GM12878 (cell line): Measurements from ENCODE around the gene B3GNT4. TPM values are rescaled to one million over a fixed set of nuclear protein-coding genes. Genes with fewer than 3 reads are reported as not detected.

Source experiments
- ATAC-seq: fragments of 200-7000 bp; cut with Tn5 transposase; 3 replicates; pipeline ENCODE4 v1.9.1; 2020; ENCODE audit warnings: mild to moderate bottlenecking, moderate library complexity
- BruUV-seq: library from RNA; stranded (reverse); fragments of 400-500 nt; replicated peaks from 2 replicates; lab custom pipeline; 2021; lab: Mats Ljungman, UMichigan
- CTCF ChIA-PET: fragments of 300-600 bp; sonication (Branson Sonifier 250); formaldehyde crosslinking; extraction: SDS; loops from one replicate; lab custom pipeline; 2021; ENCODE audit warnings: inconsistent platforms; lab: Yijun Ruan, JAX
- POLR2A ChIA-PET: fragments of 350-600 bp; formaldehyde crosslinking; extraction: SDS; loops from one replicate; lab custom pipeline; 2021; ENCODE audit warnings: inconsistent platforms; lab: Charles Lee
- RAD21 ChIA-PET: fragments of 300-600 bp; sonication (Branson Sonifier 250); formaldehyde crosslinking; loops from one replicate; lab custom pipeline; 2023; ENCODE audit warnings: antibody characterized with exemption; ENCODE audit not compliant: unreplicated experiment; lab: Charles Lee
- SMC1A ChIA-PET: fragments of 300-600 bp; sonication (Branson Sonifier 250); formaldehyde crosslinking; loops from one replicate; lab custom pipeline; 2023; ENCODE audit not compliant: unreplicated experiment, uncharacterized antibody; lab: Charles Lee
- DNase-seq: peaks from one replicate; pipeline ENCODE4 v3.0.0-alpha.2; 2011; ENCODE audit warnings: low read depth, low spot score
- FAIRE-seq: peaks from 3 replicates; lab custom pipeline; 2011; peaks lifted over from hg19 to GRCh38; lab: Jason Lieb, UNC
- H2AFZ ChIP-seq: 2 replicates; pipeline ENCODE4 v1.6.0; 2011; ENCODE audit warnings: low read depth, low read length, control low read depth; ENCODE audit not compliant: control insufficient read depth
- H3K27ac ChIP-seq: 2 replicates; pipeline ENCODE4 v1.5.1; 2011; ENCODE audit warnings: control low read depth; ENCODE audit not compliant: control insufficient read depth, insufficient read depth
- H3K27me3 ChIP-seq, 2 experiments: replicated peaks in 1 of 2; 2 replicates each; pipeline versions ENCODE4 v1.6.0 to v1.6.1; 2011; ENCODE audit warnings: low read length in 1 of 2; ENCODE audit not compliant: control insufficient read depth in 2 of 2, insufficient read depth in 2 of 2
- H3K36me3 ChIP-seq, 2 experiments: 2 replicates each; pipeline ENCODE4 v1.5.1; 2011; ENCODE audit warnings: low read length in 1 of 2; ENCODE audit not compliant: control insufficient read depth in 2 of 2, insufficient read depth in 2 of 2
- H3K4me1 ChIP-seq: 2 replicates; pipeline ENCODE4 v1.6.1; 2011; ENCODE audit warnings: mild to moderate bottlenecking, low read length, moderate library complexity, mixed read lengths; ENCODE audit not compliant: control insufficient read depth, insufficient read depth
- H3K4me2 ChIP-seq: 2 replicates; pipeline ENCODE4 v1.6.0; 2011; ENCODE audit warnings: control low read depth; ENCODE audit not compliant: control insufficient read depth, insufficient read depth
- H3K4me3 ChIP-seq: fragments of 200-600 bp; sonication (generic); 2 replicates; pipeline ENCODE4 v1.5.1; 2016
- H3K79me2 ChIP-seq: 2 replicates; pipeline ENCODE4 v1.6.0; 2011; ENCODE audit warnings: low read length; ENCODE audit not compliant: control insufficient read depth, insufficient read depth
- H3K9ac ChIP-seq: 2 replicates; pipeline ENCODE4 v1.8.0; 2011; ENCODE audit warnings: low read length, control low read depth, mixed read lengths; ENCODE audit not compliant: control insufficient read depth, insufficient read depth
- H3K9me3 ChIP-seq: replicated peaks from 3 replicates; pipeline ENCODE4 v1.5.1; 2011; ENCODE audit warnings: mild to moderate bottlenecking, low read length; ENCODE audit not compliant: control insufficient read depth, insufficient read depth
- H4K20me1 ChIP-seq: 2 replicates; pipeline ENCODE4 v1.6.0; 2011; ENCODE audit not compliant: control insufficient read depth, insufficient read depth
- BCL11A ChIP-seq: IDR thresholded peaks from 2 replicates; pipeline ENCODE4 v1.6.1; 2011; ENCODE audit warnings: low read depth, low read length
- BMI1 ChIP-seq: fragments of 450-650 bp; IDR thresholded peaks from 2 replicates; pipeline ENCODE4 v1.6.1; 2016; ENCODE audit warnings: mild to moderate bottlenecking, moderate library complexity, borderline replicate concordance
- CREB1 ChIP-seq: IDR thresholded peaks from 2 replicates; pipeline ENCODE4 v1.6.1; 2012; ENCODE audit warnings: low read depth, mild to moderate bottlenecking, inconsistent platforms
- GABPA ChIP-seq: IDR thresholded peaks from 2 replicates; pipeline ENCODE4 v1.6.1; 2014; ENCODE audit warnings: antibody characterized with exemption, low read depth, mild to moderate bottlenecking, inconsistent platforms
- NFIC ChIP-seq: IDR thresholded peaks from 2 replicates; pipeline ENCODE4 v1.6.1; 2012; ENCODE audit warnings: low read depth, mild to moderate bottlenecking, inconsistent platforms, low read length, moderate library complexity
- NKRF ChIP-seq: fragments of 450-650 bp; conservative IDR thresholded peaks from 2 replicates; pipeline ENCODE4 v1.6.1; 2017; ENCODE audit warnings: mild to moderate bottlenecking, moderate library complexity
- RAD21 ChIP-seq: IDR thresholded peaks from 2 replicates; pipeline ENCODE4 v1.6.1; 2011; ENCODE audit warnings: mild to moderate bottlenecking, low read depth, low read length, moderate library complexity; ENCODE audit not compliant: insufficient read depth
- RAD51 ChIP-seq: fragments of 450-650 bp; IDR thresholded peaks from 2 replicates; pipeline ENCODE4 v1.6.1; 2016; ENCODE audit warnings: moderate library complexity, mild to moderate bottlenecking, inconsistent platforms
- ZNF217 ChIP-seq: fragments of 450-650 bp; IDR thresholded peaks from 2 replicates; pipeline ENCODE4 v1.6.1; 2017; ENCODE audit warnings: antibody characterized with exemption, mild to moderate bottlenecking
- WGBS: methylation state at CpG from one replicate; pipeline ENCODE4 v1.1.6; 2016; ENCODE audit warnings: low lambda C conversion rate; ENCODE audit not compliant: insufficient replicate concordance, insufficient coverage; ENCODE audit errors: missing lambda C conversion rate; 5-methylcytosine and 5-hydroxymethylcytosine counted together
- in situ Hi-C: fragments of 300-500 bp; cut with MboI; formaldehyde crosslinking; loops from 9 replicates; pipeline ENCODE4 v1.14.3; 2018; ENCODE audit warnings: mixed read lengths
- intact Hi-C: fragments of 100-400 bp; cut with micrococcal nuclease; formaldehyde crosslinking; loops from one replicate; pipeline ENCODE4 v1.14.2; 2022; ENCODE audit not compliant: unreplicated experiment
- polyA plus RNA-seq, 11 experiments: library from polyadenylated mRNA; depleted of rRNA in 4 of 11; unstranded in 6 of 11; stranded (reverse) in 5 of 11; fragments of >200 nt; fragmentation: Nextera tagmentation in 4 of 11; fragmentation: Illumina TruSeq in 1 of 11; extraction: Ambion mirVana in 4 of 11; extraction: Trizol in 1 of 11; gene quantifications; 1 replicate in 1 of 11; 2 replicates in 10 of 11; pipeline versions ENCODE4 v1.2.1 to v1.2.3, GENCODE V29; 2011 to 2016; ENCODE audit warnings: inconsistent platforms in 2 of 11, missing spikeins in 2 of 11, low read depth in 1 of 11
- total RNA-seq, 4 experiments: library from RNA; depleted of rRNA in 3 of 4; stranded (reverse); fragments of >200 nt in 3 of 4; fragmentation: Illumina TruSeq in 1 of 4; extraction: Trizol in 1 of 4; gene quantifications; 2 replicates each; pipeline versions ENCODE4 v1.2.1 to v1.2.3, GENCODE V29; 2013 to 2021
- TF ChIP-seq, protein P1 (sequence below): IDR thresholded peaks from 2 replicates; pipeline ENCODE4 v1.6.1; 2012; ENCODE audit warnings: low read length, inconsistent platforms
- TF ChIP-seq, protein P2 (sequence below): IDR thresholded peaks from 2 replicates; pipeline ENCODE4 v1.6.1; 2011; ENCODE audit warnings: low read depth, mild to moderate bottlenecking, low read length, moderate library complexity, borderline replicate concordance; ENCODE audit errors: extremely low read depth
- TF ChIP-seq, protein P3 (sequence below), 3 experiments: IDR thresholded peaks in 2 of 3; conservative IDR thresholded peaks in 1 of 3; 2 replicates each; pipeline ENCODE4 v1.5.1; 2011; ENCODE audit warnings: low read depth in 3 of 3, low read length in 3 of 3, mild to moderate bottlenecking in 3 of 3, control low read depth in 2 of 3, moderate library complexity in 2 of 3, inconsistent platforms in 1 of 3, mixed read lengths in 1 of 3; ENCODE audit not compliant: control insufficient read depth in 2 of 3, insufficient read depth in 1 of 3; ENCODE audit errors: extremely low read depth in 1 of 3
- TF ChIP-seq, protein P4 (sequence below): fragments of 450-650 bp; IDR thresholded peaks from 2 replicates; pipeline ENCODE4 v1.6.1; 2017; ENCODE audit warnings: low read depth, mild to moderate bottlenecking, moderate library complexity

The B3GNT4 gene
- total and polyA plus RNA-seq, 10 of the 15 experiments (the other 5 are each of a cell fraction or from before 2014, with no cell fraction given), result 0.04 to 0.95 (median 0.88) TPM; not detected in 7

- TF ChIP-seq, protein P1, sequence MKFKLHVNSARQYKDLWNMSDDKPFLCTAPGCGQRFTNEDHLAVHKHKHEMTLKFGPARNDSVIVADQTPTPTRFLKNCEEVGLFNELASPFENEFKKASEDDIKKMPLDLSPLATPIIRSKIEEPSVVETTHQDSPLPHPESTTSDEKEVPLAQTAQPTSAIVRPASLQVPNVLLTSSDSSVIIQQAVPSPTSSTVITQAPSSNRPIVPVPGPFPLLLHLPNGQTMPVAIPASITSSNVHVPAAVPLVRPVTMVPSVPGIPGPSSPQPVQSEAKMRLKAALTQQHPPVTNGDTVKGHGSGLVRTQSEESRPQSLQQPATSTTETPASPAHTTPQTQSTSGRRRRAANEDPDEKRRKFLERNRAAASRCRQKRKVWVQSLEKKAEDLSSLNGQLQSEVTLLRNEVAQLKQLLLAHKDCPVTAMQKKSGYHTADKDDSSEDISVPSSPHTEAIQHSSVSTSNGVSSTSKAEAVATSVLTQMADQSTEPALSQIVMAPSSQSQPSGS, result no peak
- TF ChIP-seq BCL11A (no peak), NKRF (no peak), CREB1 (no peak), BMI1 (no peak), ZNF217 (no peak), GABPA (no peak), RAD21 (no peak), NFIC (no peak), RAD51 (no peak)
- TF ChIP-seq, protein P2, sequence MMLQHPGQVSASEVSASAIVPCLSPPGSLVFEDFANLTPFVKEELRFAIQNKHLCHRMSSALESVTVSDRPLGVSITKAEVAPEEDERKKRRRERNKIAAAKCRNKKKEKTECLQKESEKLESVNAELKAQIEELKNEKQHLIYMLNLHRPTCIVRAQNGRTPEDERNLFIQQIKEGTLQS, result no peak
- TF ChIP-seq, protein P3, sequence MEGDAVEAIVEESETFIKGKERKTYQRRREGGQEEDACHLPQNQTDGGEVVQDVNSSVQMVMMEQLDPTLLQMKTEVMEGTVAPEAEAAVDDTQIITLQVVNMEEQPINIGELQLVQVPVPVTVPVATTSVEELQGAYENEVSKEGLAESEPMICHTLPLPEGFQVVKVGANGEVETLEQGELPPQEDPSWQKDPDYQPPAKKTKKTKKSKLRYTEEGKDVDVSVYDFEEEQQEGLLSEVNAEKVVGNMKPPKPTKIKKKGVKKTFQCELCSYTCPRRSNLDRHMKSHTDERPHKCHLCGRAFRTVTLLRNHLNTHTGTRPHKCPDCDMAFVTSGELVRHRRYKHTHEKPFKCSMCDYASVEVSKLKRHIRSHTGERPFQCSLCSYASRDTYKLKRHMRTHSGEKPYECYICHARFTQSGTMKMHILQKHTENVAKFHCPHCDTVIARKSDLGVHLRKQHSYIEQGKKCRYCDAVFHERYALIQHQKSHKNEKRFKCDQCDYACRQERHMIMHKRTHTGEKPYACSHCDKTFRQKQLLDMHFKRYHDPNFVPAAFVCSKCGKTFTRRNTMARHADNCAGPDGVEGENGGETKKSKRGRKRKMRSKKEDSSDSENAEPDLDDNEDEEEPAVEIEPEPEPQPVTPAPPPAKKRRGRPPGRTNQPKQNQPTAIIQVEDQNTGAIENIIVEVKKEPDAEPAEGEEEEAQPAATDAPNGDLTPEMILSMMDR (IDR thresholded peaks at IDR 0.05 in 2 of 3, conservative IDR thresholded peaks at IDR 0.05 in 1 of 3; ENCODE audit: control insufficient read depth in 2 of 3, extremely low read depth in 1 of 3, insufficient read depth in 1 of 3, low read depth in 3 of 3, low read length in 3 of 3), result no peak
- TF ChIP-seq, protein P4, sequence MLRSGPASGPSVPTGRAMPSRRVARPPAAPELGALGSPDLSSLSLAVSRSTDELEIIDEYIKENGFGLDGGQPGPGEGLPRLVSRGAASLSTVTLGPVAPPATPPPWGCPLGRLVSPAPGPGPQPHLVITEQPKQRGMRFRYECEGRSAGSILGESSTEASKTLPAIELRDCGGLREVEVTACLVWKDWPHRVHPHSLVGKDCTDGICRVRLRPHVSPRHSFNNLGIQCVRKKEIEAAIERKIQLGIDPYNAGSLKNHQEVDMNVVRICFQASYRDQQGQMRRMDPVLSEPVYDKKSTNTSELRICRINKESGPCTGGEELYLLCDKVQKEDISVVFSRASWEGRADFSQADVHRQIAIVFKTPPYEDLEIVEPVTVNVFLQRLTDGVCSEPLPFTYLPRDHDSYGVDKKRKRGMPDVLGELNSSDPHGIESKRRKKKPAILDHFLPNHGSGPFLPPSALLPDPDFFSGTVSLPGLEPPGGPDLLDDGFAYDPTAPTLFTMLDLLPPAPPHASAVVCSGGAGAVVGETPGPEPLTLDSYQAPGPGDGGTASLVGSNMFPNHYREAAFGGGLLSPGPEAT, result no peak
- H3K27ac ChIP-seq, result no peak overlapping the region
- ATAC-seq (no peak), FAIRE-seq (no peak), DNase-seq (no peak)
- no peak overlapping the region for H3K4me3 ChIP-seq
- no peaks in the 10 kb centered on the region for H3K79me2 ChIP-seq
- peaks cover 7% of the 10 kb centered on the region for H3K4me1 ChIP-seq
- H3K4me2 ChIP-seq, result no peak overlapping the region
- ChIA-PET CTCF (interaction anchor here (0.6 to 1.2 kb wide), 3 partner anchors 133 to 468 kb away, joined by 3 read pairs; no protein-coding TSS in a partner anchor), POLR2A (no interaction called here), SMC1A (no interaction called here), RAD21 (no interaction called here)
- H3K9me3 ChIP-seq, result no peaks in the 10 kb centered on the region
- no peaks in the 10 kb centered on the region for H4K20me1 ChIP-seq
- no peaks in the 10 kb centered on the region; a peak in 2 of 4 replicates for H3K27me3 ChIP-seq
- WGBS, result 79% methylated on average over 12 of the region's 12 CpGs
- no peak overlapping the region for H3K9ac ChIP-seq
- in situ Hi-C loops (no loop called here), intact Hi-C loops (no loop called here)
- H2AFZ ChIP-seq, result no peak overlapping the region
- H3K36me3 ChIP-seq, result no peaks in the 10 kb centered on the region
- no TSS peak for BruUV-seq
Observed at GRCh38 chr12:122187466-122187865, 16.0 kb upstream of the B3GNT4 start.
